Stromal cell of bone marrow (primary cell): ENCODE measurements around the gene AOAH.
"Not testable (repeated sequence)": the region's sequence is repeated elsewhere in the genome, so short reads cannot be mapped to it uniquely, and the experiment has no call there.

Source experiments
- DNase-seq: peaks from one replicate; pipeline ENCODE4 v3.0.0-alpha.2; 2012; ENCODE audit warnings: low read depth

Gene AOAH

DNA sequence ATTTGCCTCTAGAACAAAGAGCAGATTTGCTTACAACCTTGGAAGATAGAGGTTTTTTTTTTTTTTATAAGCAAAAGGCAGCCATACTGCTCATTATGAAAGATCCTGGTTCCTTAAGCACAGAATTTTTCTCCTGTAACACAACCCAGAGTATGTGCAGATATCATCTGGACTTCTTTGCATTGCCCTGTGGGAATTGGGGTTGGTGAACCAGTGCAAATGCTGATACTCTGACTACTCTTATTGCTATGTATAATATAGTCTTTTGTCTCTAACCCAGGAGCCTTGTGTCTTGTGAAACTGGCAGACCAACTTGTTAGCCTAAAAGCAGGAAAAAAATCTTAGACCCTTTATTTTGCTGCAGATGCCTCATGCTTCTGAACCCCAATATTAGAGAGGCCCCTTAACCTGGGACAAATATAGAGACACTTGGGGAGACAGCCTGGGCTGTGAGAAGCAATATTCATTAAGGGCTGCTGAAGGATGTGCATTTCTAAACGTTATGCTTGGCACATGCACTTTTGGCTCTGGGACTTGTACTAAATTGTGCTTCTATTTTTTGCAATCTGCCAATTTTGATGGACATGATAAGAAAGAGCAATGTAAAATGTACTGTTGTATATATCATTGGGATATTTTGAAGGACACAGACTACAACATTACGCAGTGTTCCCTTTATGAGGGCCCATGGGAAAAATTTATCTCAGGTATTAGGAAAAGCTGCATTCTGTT, 255.8 kb downstream of the AOAH start:
- no peak for DNase-seq

DNA sequence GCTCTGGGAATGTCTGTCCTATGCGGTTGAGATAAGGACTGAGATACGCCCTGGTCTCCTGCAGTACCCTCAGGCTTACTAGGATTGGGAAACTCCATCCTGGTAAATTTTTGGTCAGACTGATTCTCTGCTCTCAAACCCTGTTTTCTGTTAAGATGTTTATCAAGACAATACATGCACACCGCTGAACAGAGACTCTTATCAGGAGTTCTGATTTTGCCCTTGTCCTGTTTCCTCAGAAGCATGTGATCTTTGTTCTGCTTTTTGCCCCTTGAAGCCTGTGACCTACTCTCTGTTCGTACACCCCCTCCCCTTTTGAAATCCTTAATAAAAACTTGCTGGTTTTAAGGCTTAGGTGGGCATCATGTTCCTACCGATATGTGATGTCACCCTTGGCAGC, 258.3 kb downstream of the AOAH start:
- DNase-seq, result not testable (repeated sequence)

DNA sequence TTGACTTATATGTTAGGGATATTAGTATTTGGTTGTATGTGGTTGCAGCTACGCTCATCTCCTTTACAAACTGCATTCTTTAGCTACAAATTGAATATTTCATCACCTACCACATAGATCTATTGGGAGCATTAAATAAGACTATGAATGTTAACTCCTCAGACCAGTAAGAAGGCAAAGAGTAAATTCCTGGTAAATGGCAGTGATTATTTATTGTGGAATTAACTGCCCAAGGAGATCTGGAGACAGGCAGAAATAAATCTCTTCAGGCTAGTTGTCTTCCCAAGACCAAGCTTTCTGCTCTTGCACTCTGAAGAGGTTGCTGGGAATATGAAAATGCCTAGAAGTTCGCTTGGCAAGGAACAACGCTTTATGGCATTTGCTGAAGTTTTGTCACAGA, 260.0 kb downstream of the AOAH start:
- DNase-seq, result no peak
